Fibroblast of lung (primary cell): ENCODE data around the gene STX8.

ENCODE experiments used
- EZH2 ChIP-seq: IDR thresholded peaks from 2 replicates; pipeline ENCODE4 v1.5.1; 2012; ENCODE audit warnings: low read length, control low read depth, mild to moderate bottlenecking; ENCODE audit errors: missing control alignments
- TF ChIP-seq, protein P1 (sequence below), 2 donors: IDR thresholded peaks in 1 of 2; conservative IDR thresholded peaks in 1 of 2; 1 replicate in 1 of 2; 2 replicates in 1 of 2; pipeline ENCODE4 v1.5.1; 2011 to 2012; ENCODE audit warnings: low read length in 2 of 2, control low read depth in 1 of 2, inconsistent platforms in 1 of 2, low read depth in 1 of 2, mild to moderate bottlenecking in 1 of 2

DNA sequence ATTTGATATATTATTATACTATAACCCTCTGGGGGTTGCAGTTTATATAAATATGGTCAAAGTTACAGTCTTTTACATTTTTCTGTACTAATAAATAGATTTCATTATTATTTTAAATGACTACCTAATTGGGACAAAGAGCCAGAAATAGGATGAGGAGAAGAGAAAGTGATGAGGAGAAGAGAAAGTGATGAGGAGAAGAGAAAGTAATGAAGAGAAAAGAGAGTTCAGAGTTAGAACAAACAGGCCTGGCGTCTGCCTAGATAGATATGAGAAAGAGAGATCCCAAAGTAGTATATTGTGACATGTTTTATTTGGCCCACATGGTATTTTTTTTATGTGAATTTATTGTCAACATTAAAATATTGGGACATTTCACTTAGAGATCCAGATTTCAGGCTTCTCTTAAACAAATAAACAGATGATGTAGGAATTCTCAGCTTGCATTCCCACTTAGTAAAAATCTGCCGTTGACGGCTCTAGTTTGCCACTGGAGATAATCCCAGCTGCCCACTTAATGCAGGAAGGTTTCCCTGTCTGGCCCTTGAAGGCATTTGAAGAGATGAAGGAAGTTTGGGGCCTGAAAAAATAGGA, 210.7 kb downstream of the STX8 start:
- TF ChIP-seq, protein P1, sequence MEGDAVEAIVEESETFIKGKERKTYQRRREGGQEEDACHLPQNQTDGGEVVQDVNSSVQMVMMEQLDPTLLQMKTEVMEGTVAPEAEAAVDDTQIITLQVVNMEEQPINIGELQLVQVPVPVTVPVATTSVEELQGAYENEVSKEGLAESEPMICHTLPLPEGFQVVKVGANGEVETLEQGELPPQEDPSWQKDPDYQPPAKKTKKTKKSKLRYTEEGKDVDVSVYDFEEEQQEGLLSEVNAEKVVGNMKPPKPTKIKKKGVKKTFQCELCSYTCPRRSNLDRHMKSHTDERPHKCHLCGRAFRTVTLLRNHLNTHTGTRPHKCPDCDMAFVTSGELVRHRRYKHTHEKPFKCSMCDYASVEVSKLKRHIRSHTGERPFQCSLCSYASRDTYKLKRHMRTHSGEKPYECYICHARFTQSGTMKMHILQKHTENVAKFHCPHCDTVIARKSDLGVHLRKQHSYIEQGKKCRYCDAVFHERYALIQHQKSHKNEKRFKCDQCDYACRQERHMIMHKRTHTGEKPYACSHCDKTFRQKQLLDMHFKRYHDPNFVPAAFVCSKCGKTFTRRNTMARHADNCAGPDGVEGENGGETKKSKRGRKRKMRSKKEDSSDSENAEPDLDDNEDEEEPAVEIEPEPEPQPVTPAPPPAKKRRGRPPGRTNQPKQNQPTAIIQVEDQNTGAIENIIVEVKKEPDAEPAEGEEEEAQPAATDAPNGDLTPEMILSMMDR (conservative IDR thresholded peaks at IDR 0.05 in 1 of 2, IDR thresholded peaks at IDR 0.05 in 1 of 2; ENCODE audit: low read depth in 1 of 2, low read length in 2 of 2): no peak
- no peak for TF ChIP-seq EZH2
